GM12891 (cell line): Measurements from ENCODE around the gene WFDC11. TPM values are rescaled to one million over a fixed set of nuclear protein-coding genes. Genes with fewer than 3 reads are reported as not detected.
"Not testable (repeated sequence)": the region's sequence is repeated elsewhere in the genome, so short reads cannot be mapped to it uniquely, and the experiment has no call there.

Source experiments
- DNase-seq: peaks from one replicate; pipeline ENCODE4 v3.0.0; 2011; ENCODE audit warnings: low spot score; ENCODE audit not compliant: insufficient read length
- FAIRE-seq: peaks from 2 replicates; lab custom pipeline; 2011; peaks lifted over from hg19 to GRCh38; lab: Jason Lieb, UNC
- PAX5 ChIP-seq: IDR thresholded peaks from 2 replicates; pipeline ENCODE4 v1.6.1; 2011; ENCODE audit warnings: low read length, moderate library complexity, mild to moderate bottlenecking; ENCODE audit not compliant: insufficient read depth, severe bottlenecking
- POLR2A ChIP-seq: IDR thresholded peaks from 2 replicates; pipeline ENCODE4 v1.6.1; 2011; ENCODE audit warnings: low read depth, low read length, control low read depth
- POLR2AphosphoS5 ChIP-seq: IDR thresholded peaks from 2 replicates; pipeline ENCODE4 v1.6.1; 2011; ENCODE audit warnings: low read depth, low read length, control low read depth
- POU2F2 ChIP-seq: IDR thresholded peaks from 2 replicates; pipeline ENCODE4 v1.6.1; 2011; ENCODE audit warnings: low read depth, mild to moderate bottlenecking, control low read depth, low read length, moderate library complexity
- SPI1 ChIP-seq: IDR thresholded peaks from 2 replicates; pipeline ENCODE4 v1.6.1; 2011; ENCODE audit warnings: low read depth, low read length, control low read depth
- TAF1 ChIP-seq: IDR thresholded peaks from 2 replicates; pipeline ENCODE4 v1.6.1; 2011; ENCODE audit warnings: low read depth, low read length, control low read depth
- polyA plus RNA-seq: library from polyadenylated mRNA; unstranded; fragments of >200 nt; gene quantifications from one replicate; pipeline ENCODE4 v1.2.1, GENCODE V29; 2012; ENCODE audit warnings: low read depth, missing spikeins, inconsistent platforms; ENCODE audit not compliant: missing spikeins

Gene WFDC11
- polyA plus RNA-seq: not detected

- FAIRE-seq: no peak
- DNase-seq: no peak
- TF ChIP-seq POU2F2: no peak
- TF ChIP-seq POLR2A: no peak
- no peak for TF ChIP-seq TAF1
- TF ChIP-seq PAX5: no peak
- no peak for TF ChIP-seq POLR2AphosphoS5
- TF ChIP-seq SPI1: no peak
Measured at GRCh38 chr20:45670139-45670538, at the start of gene WFDC11. Gene WFDC11 (minus strand): TSS chr20:45670239. CDS start chr20:45650600, 19,639 bp downstream.

GRCh38 chr20:45716141-45716688, 46.2 kb upstream of the WFDC11 start:
- not testable (repeated sequence) for FAIRE-seq

GRCh38 chr20:45704969-45705637, 35.1 kb upstream of the WFDC11 start, which contains the start of gene WFDC10B:
Gene WFDC10B (minus strand): TSS chr20:45705019. CDS start chr20:45685992, 19,027 bp downstream.
- TF ChIP-seq TAF1: no peak
- TF ChIP-seq POLR2AphosphoS5: no peak
- no peak for TF ChIP-seq POU2F2
- TF ChIP-seq PAX5: no peak
- FAIRE-seq: no peak
- no peak for DNase-seq

More at GRCh38 chr20:45716141-45716688, 46.2 kb upstream of the WFDC11 start:
- DNase-seq: not testable (repeated sequence)

GRCh38 chr20:45701873-45702272, 31.8 kb upstream of the WFDC11 start, which contains the start of gene WFDC13:
Gene WFDC13 (plus strand): TSS chr20:45702038. CDS start chr20:45702124, 86 bp downstream.
- DNase-seq: no peak
- TF ChIP-seq SPI1 (no peak), POU2F2 (no peak), TAF1 (no peak), POLR2AphosphoS5 (no peak), PAX5 (no peak), POLR2A (no peak)
- FAIRE-seq: no peak

GRCh38 chr20:45701104-45701503, 31.1 kb upstream of the WFDC11 start:
- no peak for FAIRE-seq
- TF ChIP-seq POU2F2 (no peak), PAX5 (no peak), SPI1 (peak; percentile 92), TAF1 (no peak)

GRCh38 chr20:45695496-45695895, 25.5 kb upstream of the WFDC11 start:
- DNase-seq: no peak
- no peak for FAIRE-seq
- TF ChIP-seq SPI1 (no peak), POLR2AphosphoS5 (no peak), PAX5 (no peak), TAF1 (no peak), POU2F2 (no peak), POLR2A (no peak)

More at GRCh38 chr20:45701104-45701503, 31.1 kb upstream of the WFDC11 start:
- DNase-seq: no peak

GRCh38 chr20:45693346-45693745, 23.3 kb upstream of the WFDC11 start:
- FAIRE-seq, DNase-seq: not testable (repeated sequence)

- TF ChIP-seq POU2F2 (no peak), PAX5 (no peak), POLR2A (no peak), POLR2AphosphoS5 (no peak), TAF1 (no peak), SPI1 (no peak)
- FAIRE-seq: no peak
- no peak for DNase-seq
Measured at GRCh38 chr20:45685896-45686295, 15.9 kb upstream of the WFDC11 start.

GRCh38 chr20:45679650-45680049, 9.6 kb upstream of the WFDC11 start:
- FAIRE-seq: no peak
- TF ChIP-seq PAX5: no peak
- TF ChIP-seq POU2F2: no peak
- no peak for TF ChIP-seq TAF1
- TF ChIP-seq SPI1: no peak
- no peak for TF ChIP-seq POLR2AphosphoS5
- no peak for TF ChIP-seq POLR2A
- DNase-seq: no peak

- DNase-seq (no peak), FAIRE-seq (no peak)
- TF ChIP-seq POLR2AphosphoS5 (no peak), SPI1 (no peak), POU2F2 (no peak), PAX5 (no peak), TAF1 (no peak), POLR2A (no peak)
Measured at GRCh38 chr20:45672765-45673164, 2.7 kb upstream of the WFDC11 start.

- not testable (repeated sequence) for FAIRE-seq, DNase-seq
Measured at GRCh38 chr20:45657038-45657437, 13.0 kb downstream of the WFDC11 start.

GRCh38 chr20:45651726-45652125, 18.3 kb downstream of the WFDC11 start:
- not testable (repeated sequence) for DNase-seq, FAIRE-seq
